Measurements from ENCODE around the gene USP50.
"Not testable (repeated sequence)": the region's sequence is repeated elsewhere in the genome, so short reads cannot be mapped to it uniquely, and the experiment has no call there.

USP50 gene

DNA sequence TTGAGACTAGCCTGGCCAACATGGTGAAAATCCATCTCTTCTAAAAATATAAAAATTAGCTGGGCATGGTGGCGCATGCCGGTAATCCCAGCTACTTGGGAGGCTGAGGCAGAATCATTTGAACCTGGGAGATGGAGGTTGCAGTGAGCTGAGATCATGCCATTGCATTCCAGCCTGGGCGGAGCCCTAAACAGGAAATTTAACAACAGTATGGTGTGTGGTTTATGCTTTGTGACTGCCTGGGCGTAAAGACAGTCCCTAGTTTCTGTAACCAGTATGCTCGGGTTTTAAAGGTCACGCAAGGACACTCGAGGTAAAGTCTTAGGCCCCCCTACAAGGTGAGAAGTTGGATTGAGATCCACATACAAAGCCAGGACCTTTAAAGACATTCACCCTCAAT lies 43.3 kb downstream of the USP50 start:
- DNase-seq (ENCODE audit: low read depth): no peak

DNA sequence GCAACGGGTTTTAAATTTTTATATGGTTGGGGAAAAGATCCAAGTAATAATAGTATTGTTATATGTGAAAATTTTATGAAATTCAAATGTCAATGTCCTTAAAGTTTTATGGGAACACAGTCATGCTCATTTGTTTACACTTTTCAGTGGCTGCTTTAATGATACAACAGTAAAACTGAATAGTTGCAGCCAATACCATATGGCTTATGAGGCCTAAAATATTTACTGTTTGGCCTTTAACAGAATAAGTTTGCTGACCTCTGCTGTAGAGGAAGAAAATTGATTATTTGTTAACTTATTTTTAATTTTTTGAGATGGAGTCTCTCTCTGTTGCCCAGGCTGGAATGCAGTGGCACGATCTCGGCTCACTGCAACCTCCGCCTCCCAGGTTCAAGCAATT lies 44.7 kb downstream of the USP50 start:
- no peak for DNase-seq (ENCODE audit: low read depth)

DNA sequence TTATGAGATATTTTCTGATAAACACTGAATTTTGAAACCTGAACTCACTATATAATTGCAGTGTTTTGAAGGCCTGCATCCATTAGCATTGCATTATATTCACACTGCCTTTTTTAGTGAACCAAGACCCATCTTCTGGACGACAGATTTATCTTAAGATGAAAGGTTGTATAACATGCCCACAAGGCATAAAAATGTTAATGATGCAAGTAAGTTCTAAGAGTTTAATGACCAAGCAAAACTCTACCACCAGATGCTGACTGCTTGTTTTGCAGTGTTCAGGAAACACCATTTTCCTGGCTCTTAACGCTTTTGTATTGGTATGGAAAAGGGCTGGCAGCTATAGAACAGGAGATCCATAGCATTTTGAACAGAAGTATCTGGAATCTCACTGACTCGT lies 46.1 kb downstream of the USP50 start:
- no peak for DNase-seq (ENCODE audit: low read depth)

DNA sequence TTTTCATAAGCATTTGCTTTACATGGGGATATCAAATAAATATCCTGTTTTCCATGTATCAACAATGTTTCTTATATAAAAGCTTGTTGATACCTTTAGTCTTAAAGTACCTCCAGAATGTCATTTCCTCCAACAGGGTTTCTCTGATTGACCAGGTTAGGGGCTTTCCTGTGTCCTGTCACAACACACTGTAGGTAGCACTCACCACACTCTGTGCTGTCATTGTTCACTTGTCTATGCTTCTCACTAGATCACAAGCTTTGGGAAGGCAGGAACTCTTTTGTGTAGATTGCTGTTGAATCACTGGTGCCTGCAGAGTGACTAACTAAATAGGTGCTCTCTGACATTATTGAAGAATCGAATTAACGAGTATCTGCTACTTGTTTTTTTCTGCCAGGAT lies 49.8 kb downstream of the USP50 start:
- DNase-seq (ENCODE audit: low read depth): no peak

DNA sequence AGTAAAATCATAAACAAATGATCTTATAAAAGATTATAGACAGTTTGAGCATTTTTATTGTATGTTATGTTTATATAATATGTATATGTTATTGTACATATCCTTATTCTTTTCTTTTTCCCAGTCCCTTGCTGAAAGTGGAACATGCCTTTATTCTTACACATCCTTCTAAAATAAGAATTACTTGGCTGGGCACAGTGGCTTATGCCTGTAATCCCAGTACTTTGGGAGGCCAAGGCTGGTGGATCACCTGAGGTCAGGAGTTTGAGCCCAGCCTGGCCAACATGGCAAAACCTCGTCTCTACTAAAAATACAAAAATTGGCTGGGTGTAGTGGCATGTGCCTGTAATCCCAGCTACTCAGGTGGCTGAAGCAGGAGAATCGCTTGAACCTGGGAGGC lies 51.9 kb downstream of the USP50 start:
- not testable (repeated sequence) for DNase-seq (ENCODE audit: low read depth)

DNA sequence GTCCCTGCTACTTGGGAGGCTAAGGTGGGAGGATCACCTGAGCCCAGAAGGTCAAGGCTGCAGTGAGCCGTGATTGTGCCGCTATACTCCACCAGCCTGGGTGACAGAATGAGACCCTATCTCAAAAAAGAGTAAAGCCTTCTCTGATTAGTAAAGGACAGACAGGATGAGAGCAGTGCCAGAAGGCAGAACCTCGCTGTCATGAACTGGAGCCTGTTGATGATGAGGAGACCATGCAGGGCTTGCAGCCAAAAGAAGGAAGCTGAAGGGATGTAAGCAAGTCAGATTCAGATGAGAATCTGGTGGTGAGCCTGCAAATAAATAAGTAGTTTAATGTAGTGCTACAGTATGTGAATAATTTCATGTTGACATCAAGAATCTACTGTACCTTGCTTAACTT lies 52.8 kb downstream of the USP50 start:
- no peak for DNase-seq (ENCODE audit: low read depth)

DNA sequence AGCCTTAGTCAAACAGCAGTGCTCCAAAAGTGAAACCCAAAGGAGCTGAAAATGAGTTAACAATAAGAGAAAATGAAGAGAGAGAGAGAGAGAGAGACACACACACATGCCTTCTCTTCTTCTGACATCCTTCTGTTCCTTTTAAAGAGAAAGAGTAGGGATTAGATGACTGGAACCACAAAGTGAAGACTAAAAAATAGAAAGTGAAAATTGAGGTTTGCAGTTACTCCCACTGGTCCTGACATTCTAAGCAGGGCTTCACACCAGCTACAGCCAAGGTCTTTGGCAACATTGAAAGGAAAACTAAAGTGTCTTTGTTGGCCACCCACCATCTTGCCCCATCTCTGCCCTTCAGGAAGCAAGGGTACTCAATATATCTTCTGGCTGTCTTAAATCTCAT lies 59.2 kb downstream of the USP50 start:
- no peak for DNase-seq (ENCODE audit: low read depth)

DNA sequence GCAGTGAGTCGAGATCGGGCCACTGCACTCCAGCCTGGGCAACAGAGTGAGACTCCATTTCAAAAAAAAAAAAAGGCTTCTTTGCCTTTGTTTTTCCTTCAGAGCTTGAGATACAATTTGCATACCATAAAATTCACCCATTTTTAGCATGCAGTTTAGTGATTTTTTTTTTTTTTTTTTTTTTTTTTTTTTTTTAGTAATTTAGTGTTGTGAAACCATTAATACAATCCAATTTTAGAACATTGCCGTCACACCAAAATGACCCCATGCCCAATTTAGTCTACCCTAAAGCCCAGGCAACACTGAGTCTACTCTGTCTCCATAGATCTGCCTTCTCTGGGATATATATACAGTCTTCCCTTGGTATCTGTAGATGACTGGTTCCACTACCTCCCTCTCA lies 61.1 kb downstream of the USP50 start:
- DNase-seq (ENCODE audit: low read depth): no peak

DNA sequence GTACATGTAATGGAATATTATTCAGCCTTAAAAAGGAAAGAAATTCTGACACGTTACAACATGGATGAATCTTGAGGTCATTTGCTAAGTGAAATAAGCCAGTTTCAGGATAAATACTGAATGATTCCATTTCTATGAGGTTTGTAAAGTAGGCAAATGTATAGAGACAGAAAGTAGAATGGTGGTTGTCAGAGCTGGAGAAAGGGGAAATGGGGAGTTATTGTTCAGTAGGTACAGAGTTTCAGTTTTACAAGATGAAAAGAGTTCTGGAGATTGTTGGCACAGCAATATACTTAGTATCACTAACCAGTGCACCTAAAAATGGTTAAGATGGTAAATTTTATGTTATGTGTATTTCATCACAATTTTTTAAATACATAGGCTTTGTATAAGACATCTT lies 61.7 kb downstream of the USP50 start:
- DNase-seq (ENCODE audit: low read depth): no peak

DNA sequence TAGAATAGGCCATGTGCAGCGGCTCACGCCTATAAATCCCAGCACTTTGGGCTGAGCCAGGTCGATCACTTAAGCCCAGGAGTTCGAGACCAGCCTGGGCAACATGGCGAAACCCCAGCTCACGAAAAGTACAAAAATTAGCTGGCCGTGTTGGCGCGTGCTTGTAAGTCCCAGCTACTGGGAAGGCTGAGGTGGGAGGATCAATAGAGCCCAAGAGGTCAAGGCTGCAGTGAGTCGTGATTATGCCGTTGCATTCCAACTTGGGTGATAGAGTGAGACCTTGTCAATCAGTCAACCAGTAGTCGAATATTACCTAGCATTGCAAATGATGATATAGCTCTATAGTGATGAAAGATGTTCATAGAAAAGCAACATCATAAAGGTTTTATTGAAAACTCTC lies 70.3 kb downstream of the USP50 start:
- no peak for DNase-seq (ENCODE audit: low read depth)

DNA sequence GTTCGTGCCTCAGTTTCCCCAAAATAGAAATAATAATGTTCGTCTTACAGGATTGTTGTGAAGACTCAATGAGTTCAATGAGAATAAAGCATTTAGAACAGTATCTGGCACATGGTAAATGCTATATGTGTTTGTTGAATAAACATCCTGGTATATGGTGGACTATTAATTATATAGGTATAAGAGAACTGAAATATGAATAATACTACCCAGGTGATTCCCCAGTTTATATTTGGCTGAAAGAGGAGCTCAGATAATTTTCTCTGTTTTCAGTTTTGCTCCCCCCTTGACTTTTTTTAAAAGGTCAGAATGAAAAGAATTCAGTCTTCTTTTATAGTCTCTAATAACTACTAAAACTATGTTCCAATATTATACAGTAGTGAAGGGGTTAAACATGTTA lies 75.4 kb downstream of the USP50 start:
- no peak for DNase-seq (ENCODE audit: low read depth)

DNA sequence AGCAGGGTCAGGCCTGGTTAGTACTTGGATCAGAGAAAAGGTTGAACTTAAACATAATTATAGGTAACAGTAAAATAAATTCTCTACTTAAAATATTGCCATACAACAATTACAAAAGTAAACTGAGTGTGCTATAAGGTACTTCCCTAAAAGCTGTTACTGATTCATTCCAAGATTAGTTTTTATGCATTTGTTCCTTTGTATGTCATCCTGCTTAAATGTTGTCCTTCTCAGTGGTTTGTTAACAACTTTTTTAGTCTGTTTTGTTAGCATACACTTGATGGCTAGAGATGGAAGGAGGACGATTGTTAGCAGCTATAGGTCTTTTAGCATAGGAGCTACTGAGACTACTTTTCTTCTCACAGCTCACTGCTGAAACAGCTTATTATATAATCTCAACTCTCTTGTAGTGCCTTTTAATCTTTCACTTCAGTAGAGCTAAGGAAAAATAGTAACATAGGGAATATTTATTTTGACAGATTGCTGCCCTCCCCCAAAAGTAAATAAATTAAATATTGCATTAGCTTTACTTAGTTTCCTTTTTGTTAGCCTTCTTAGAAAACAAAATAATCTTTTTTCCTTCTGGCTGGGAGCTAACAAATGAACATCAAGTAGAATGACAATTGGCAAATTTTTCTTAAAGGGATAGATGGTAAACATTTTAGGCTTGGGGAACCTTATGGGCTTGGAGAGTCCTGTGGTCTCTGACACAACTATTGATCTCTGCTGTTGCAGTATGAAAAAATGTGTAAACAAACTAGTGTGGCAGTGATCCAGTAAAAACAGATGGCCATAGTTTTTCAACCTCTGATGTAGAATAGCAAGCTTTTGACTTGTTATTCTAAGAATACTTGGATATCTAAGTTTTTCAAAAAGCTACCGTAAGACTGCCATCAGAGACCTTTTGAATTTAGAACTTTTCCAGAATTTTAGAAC lies 82.8 kb downstream of the USP50 start:
- no peak for DNase-seq (ENCODE audit: low read depth)

DNA sequence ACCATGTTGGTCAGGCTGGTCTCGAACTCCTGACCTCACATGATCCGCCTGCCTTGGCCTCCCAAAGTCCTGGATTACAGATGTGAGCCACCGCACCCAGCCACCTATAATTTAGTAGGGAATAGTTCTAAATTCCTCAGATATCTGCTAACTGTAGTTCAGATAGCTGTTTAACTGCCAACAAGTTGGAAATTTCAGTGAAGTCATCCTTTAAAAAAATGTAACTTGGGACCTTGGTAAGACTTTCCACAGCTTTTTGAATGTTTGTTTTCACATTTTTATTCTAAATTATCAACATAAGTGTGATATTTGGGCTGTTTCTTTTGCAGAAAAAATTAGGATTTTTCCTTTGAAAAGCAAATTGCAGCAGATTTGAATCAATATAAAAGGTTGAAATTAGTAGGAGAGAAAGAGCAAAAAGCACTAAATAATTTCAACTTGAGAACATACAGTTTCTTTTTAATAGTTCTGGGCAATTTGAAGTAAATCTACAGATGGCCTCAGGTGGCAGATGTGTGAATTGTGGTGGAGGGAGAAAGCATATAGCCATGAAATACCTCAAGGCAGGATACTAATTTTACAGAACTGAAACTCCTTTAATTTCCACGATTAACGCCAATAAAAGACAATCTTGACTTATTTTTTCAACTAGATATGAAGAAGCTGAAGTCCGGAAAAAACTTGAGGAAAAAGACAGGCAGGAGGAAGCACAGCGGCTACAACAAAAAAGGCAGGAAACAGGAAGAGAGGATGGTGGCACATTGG lies 87.9 kb downstream of the USP50 start:
- no peak for DNase-seq (ENCODE audit: low read depth)

DNA sequence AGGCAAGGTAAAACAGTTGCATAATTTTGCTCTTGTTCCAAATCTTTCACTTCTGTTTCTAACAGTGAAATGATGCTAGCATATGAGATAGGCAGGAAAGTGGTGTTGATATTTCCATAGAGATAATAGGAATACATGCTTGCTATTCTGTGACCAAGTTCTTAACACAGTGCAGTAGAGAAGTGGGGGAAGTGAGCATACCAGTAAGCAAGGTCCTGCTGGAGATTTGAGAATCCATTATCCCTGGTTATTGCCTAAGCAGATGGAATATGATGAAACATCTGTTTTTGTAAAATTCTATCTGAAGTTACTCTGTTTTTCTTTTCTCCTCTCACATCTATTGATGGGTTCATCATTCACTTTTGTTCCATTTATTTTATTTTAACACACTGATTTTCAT lies 93.5 kb downstream of the USP50 start:
- no peak for DNase-seq (ENCODE audit: low read depth)

All from stimulated activated CD8-positive, alpha-beta memory T cell treated with anti-CD3 and anti-CD28 coated beads, Interleukin-7, amount 100 ng/mL, for 24 hours (primary cell).